HG02852 (cell line): ENCODE data around the gene TMEM19.
A peak's percentile ranks its signal among the peaks of the same experiment; 100 is the strongest.

Experiments
- ATAC-seq: cut with Tn5 transposase; IDR thresholded peaks from one replicate; pipeline ENCODE4 v1.9.1; 2021; ENCODE audit warnings: mild to moderate bottlenecking, moderate library complexity; ENCODE audit not compliant: unreplicated experiment

TMEM19 gene

GRCh38 chr12:71685914-71686657 lies at the start of gene TMEM19:
TSS of gene TMEM19 (plus strand) at chr12:71686082. CDS start at chr12:71686681, 599 bp downstream.
- ATAC-seq, result peak; percentile 90

GRCh38 chr12:71636704-71637115 lies 49.2 kb upstream of the TMEM19 start:
- peak; percentile 48 for ATAC-seq

GRCh38 chr12:71638499-71638898 lies 47.4 kb upstream of the TMEM19 start:
- no peak for ATAC-seq

GRCh38 chr12:71639341-71639760 lies 46.5 kb upstream of the TMEM19 start:
- ATAC-seq, result peak; percentile 40

GRCh38 chr12:71640316-71640715 lies 45.6 kb upstream of the TMEM19 start:
- no peak for ATAC-seq

GRCh38 chr12:71641390-71641789 lies 44.5 kb upstream of the TMEM19 start:
- ATAC-seq, result no peak

- peak; percentile 84 for ATAC-seq
These were observed 43.6 kb upstream of the TMEM19 start for GRCh38 chr12:71642264-71642663.

- no peak for ATAC-seq
These were observed 40.6 kb upstream of the TMEM19 start for GRCh38 chr12:71645268-71645667.

GRCh38 chr12:71646512-71646911 lies 39.4 kb upstream of the TMEM19 start:
- ATAC-seq, result no peak

GRCh38 chr12:71648537-71648936 lies 37.3 kb upstream of the TMEM19 start:
- no peak for ATAC-seq

- ATAC-seq, result no peak
These were observed 36.5 kb upstream of the TMEM19 start for GRCh38 chr12:71649401-71649800.

GRCh38 chr12:71652656-71653055 lies 33.2 kb upstream of the TMEM19 start:
- no peak for ATAC-seq

GRCh38 chr12:71653137-71653536 lies 32.7 kb upstream of the TMEM19 start:
- no peak for ATAC-seq

GRCh38 chr12:71654200-71654599 lies 31.7 kb upstream of the TMEM19 start:
- no peak for ATAC-seq

- ATAC-seq, result no peak
These were observed 30.4 kb upstream of the TMEM19 start for GRCh38 chr12:71655495-71655894.

GRCh38 chr12:71655907-71656306 lies 30.0 kb upstream of the TMEM19 start:
- ATAC-seq, result no peak

GRCh38 chr12:71656740-71657139 lies 29.1 kb upstream of the TMEM19 start:
- ATAC-seq, result no peak

GRCh38 chr12:71661977-71662530 lies 23.8 kb upstream of the TMEM19 start:
- no peak for ATAC-seq

GRCh38 chr12:71662849-71663560 lies 22.9 kb upstream of the TMEM19 start:
- peak; percentile 26 for ATAC-seq

- ATAC-seq, result peak; percentile 88
These were observed 22.1 kb upstream of the TMEM19 start, which contains the start of the genes THAP2 and ZFC3H1 for GRCh38 chr12:71663561-71664410. TSS of gene THAP2 (plus strand) at chr12:71664301. CDS start at chr12:71664510, 209 bp downstream. TSS of gene ZFC3H1 (minus strand) at chr12:71663848. CDS start at chr12:71663610, 238 bp downstream.
